ENCODE measurements around the gene NFKBIE. TPM values are rescaled to one million over a fixed set of nuclear protein-coding genes. Genes with fewer than 3 reads are reported as not detected.

NFKBIE gene
- total and polyA plus RNA-seq, 2 of the 13 experiments (the other 11 are each of a cell fraction or from before 2014, with no cell fraction given) = 6.7 to 14.5 TPM

DNA sequence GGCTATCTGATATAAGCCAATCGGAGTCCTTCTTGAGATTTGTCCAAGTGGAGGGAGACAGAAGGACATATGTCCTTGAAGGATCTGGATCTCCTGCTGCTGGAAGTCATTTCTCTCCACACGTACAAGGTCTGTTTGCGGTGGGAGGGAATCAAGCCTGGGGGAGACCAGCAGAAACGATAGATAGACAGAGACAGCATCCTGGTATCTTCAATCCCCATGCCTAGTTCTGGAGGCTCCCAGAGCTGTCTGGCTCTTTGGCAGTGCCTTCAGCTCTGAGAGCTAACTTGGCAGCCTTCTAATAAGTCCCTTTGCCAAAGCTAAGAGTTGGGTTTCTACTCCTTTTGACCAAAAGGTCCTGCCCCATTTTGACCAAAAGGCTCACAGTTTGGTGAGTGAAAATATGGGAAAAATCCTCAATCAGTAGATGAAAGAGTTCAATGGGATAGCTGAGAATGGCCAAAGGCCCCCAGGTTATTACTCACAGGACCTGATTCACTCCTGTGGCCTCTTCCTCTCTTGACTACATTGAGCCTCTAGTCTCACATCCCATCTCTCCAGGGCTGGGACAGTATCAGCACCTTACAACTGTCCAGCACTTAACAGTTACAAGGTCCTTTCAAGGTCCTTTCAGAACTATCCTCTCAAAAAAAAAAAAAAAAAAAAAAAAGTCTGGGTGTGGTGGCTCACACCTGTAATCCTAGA, 27.5 kb upstream of the NFKBIE start (continued):
- TF ChIP-seq, protein P1, sequence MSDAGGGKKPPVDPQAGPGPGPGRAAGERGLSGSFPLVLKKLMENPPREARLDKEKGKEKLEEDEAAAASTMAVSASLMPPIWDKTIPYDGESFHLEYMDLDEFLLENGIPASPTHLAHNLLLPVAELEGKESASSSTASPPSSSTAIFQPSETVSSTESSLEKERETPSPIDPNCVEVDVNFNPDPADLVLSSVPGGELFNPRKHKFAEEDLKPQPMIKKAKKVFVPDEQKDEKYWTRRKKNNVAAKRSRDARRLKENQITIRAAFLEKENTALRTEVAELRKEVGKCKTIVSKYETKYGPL (CRISPR knock-in tag; IDR thresholded peaks at IDR 0.05) = no peak
- TF ChIP-seq ZBTB8A (CRISPR knock-in tag; IDR thresholded peaks at IDR 0.05; ENCODE audit: borderline replicate concordance, low read depth) (no peak), BHLHE40 (IDR thresholded peaks at IDR 0.05; ENCODE audit: low read length) (no peak)
- TF ChIP-seq, protein P2, sequence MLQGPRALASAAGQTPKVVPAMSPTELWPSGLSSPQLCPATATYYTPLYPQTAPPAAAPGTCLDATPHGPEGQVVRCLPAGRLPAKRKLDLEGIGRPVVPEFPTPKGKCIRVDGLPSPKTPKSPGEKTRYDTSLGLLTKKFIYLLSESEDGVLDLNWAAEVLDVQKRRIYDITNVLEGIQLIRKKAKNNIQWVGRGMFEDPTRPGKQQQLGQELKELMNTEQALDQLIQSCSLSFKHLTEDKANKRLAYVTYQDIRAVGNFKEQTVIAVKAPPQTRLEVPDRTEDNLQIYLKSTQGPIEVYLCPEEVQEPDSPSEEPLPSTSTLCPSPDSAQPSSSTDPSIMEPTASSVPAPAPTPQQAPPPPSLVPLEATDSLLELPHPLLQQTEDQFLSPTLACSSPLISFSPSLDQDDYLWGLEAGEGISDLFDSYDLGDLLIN (CRISPR knock-in tag; IDR thresholded peaks at IDR 0.05; ENCODE audit: borderline replicate concordance) = no peak

DNA sequence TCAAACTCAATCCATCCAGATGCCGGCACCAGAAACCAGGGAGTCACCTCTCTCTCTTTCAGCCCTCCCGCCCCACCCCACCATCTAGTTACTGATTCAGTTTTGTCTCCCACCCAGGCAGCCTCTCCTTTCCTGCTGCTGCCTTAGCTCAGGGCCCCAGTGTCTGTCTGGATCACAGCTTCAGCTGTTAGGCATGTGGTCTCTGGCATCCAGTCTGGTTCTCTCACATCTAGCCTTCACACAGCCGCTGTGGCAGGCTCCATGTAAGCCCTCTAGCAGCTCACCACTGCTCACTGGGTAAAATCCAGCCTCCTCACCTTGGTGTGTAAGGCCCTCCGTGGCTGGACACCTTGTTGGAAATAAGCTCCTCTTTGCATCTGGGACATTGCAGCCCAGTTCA, 26.5 kb upstream of the NFKBIE start:
- WGBS (ENCODE audit: low lambda C conversion rate) = 6% methylated on average over 4 of the region's 4 CpGs
- no peak for FAIRE-seq
- no peaks in the 10 kb centered on the region for H3K4me1 ChIP-seq (ENCODE audit: insufficient read depth, low read length)
- H3K36me3 ChIP-seq (replicated peaks in 1 of 2; ENCODE audit: control insufficient read depth in 1 of 2, insufficient read depth in 2 of 2, low read length in 2 of 2) = no peaks in the 10 kb centered on the region
- POLR2A ChIA-PET = no interaction called here
- H3K79me2 ChIP-seq (ENCODE audit: insufficient read depth, low read length) = no peaks in the 10 kb centered on the region
- H3K4me3 ChIP-seq (replicated peaks in 1 of 3; ENCODE audit: insufficient read depth in 1 of 3, low read depth in 2 of 3, low read length in 3 of 3) = no peak overlapping the region
- in situ Hi-C loops (cut with HindIII; ENCODE audit: extremely low pct_ligation_motif_present, low pct_unique_long_range_greater_than_20kb) = no loop called here
- BruUV-seq (replicated peaks) = no TSS peak
- no peak overlapping the region for H3K9ac ChIP-seq (ENCODE audit: insufficient read depth, low read depth, low read length)
- no peak overlapping the region for H3K4me2 ChIP-seq (ENCODE audit: low read depth, low read length)
- TF ChIP-seq ZNF333 (CRISPR knock-in tag; IDR thresholded peaks at IDR 0.05; ENCODE audit: borderline replicate concordance) = no peak
- TF ChIP-seq GATA4 (IDR thresholded peaks at IDR 0.05; ENCODE audit: borderline replicate concordance, low read depth) = no peak
- TF ChIP-seq, protein P3, sequence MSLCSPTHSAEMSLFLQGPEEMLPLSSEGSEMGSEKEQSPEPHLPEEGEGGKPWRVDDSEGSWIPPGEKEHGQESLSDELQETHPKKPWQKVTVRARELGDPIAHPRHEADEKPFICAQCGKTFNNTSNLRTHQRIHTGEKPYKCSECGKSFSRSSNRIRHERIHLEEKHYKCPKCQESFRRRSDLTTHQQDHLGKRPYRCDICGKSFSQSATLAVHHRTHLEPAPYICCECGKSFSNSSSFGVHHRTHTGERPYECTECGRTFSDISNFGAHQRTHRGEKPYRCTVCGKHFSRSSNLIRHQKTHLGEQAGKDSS (CRISPR knock-in tag; IDR thresholded peaks at IDR 0.05; ENCODE audit: borderline replicate concordance, low read depth) = no peak
- no peak for TF ChIP-seq ZNF75D (CRISPR knock-in tag; IDR thresholded peaks at IDR 0.05; ENCODE audit: borderline replicate concordance)
- no peak for TF ChIP-seq HMG20B (CRISPR knock-in tag; conservative IDR thresholded peaks at IDR 0.05)
- no peak for TF ChIP-seq ZKSCAN8 (CRISPR knock-in tag; IDR thresholded peaks at IDR 0.05; ENCODE audit: borderline replicate concordance)
- TF ChIP-seq FOXO1 (CRISPR knock-in tag; IDR thresholded peaks at IDR 0.05) = no peak
- TF ChIP-seq MIER2 (CRISPR knock-in tag; IDR thresholded peaks at IDR 0.05) = no peak
- TF ChIP-seq HOXA5 (CRISPR knock-in tag; IDR thresholded peaks at IDR 0.05) = no peak
- TF ChIP-seq MZF1 (CRISPR knock-in tag; IDR thresholded peaks at IDR 0.05; ENCODE audit: borderline replicate concordance) = no peak
- no peaks in the 10 kb centered on the region for H3K9me3 ChIP-seq (ENCODE audit: low read length)
- intact Hi-C loops (cut with micrococcal nuclease; ENCODE audit: unreplicated experiment) = no loop called here
- no peak overlapping the region for H2AFZ ChIP-seq (ENCODE audit: low read length)
- no peak for DNase-seq (ENCODE audit: low spot score)
- no peaks in the 10 kb centered on the region; the same call in 1 of the 2 replicates for H4K20me1 ChIP-seq (ENCODE audit: insufficient read depth, low read length)
- CTCF ChIA-PET (ENCODE audit: low intra/inter-chr PET ratio, low total read pairs) = no interaction called here
- H3K27me3 ChIP-seq (ENCODE audit: control insufficient read depth in 1 of 2, insufficient read depth in 2 of 2, low read length in 2 of 2) = peaks cover 6 to 63% of the 10 kb centered on the region in 2 experiments
- H3K27ac ChIP-seq (ENCODE audit: extremely low read length, insufficient read depth, low read length) = no peak overlapping the region
- peak; percentile 27 for ATAC-seq

All from HepG2 (cell line).